Mucosa of rectum (tissue), 2 donors: ENCODE measurements around the gene NHERF2.

Experiments
- H3K27ac ChIP-seq, 2 donors: one replicate each; pipeline ENCODE4 v1.7.0; 2013; ENCODE audit warnings: inconsistent platforms in 2 of 2, low read depth in 2 of 2, low read length in 2 of 2
- H3K27me3 ChIP-seq, 2 donors: one replicate each; pipeline ENCODE4 v1.7.0; 2013; ENCODE audit warnings: low read length in 2 of 2; ENCODE audit not compliant: control insufficient read depth in 2 of 2, insufficient read depth in 2 of 2
- H3K36me3 ChIP-seq, 2 donors: one replicate each; pipeline ENCODE4 v1.7.0; 2013; ENCODE audit warnings: low read length in 2 of 2; ENCODE audit not compliant: control insufficient read depth in 2 of 2, insufficient read depth in 2 of 2
- H3K4me1 ChIP-seq, 2 donors: one replicate each; pipeline ENCODE4 v1.7.0; 2013; ENCODE audit warnings: low read length in 2 of 2, mild to moderate bottlenecking in 1 of 2; ENCODE audit not compliant: control insufficient read depth in 2 of 2, insufficient read depth in 2 of 2
- H3K4me3 ChIP-seq, 2 donors: one replicate each; pipeline ENCODE4 v1.7.0; 2013; ENCODE audit warnings: low read length in 2 of 2
- H3K9ac ChIP-seq, 2 donors: one replicate each; pipeline ENCODE4 v1.7.0; 2013; ENCODE audit warnings: low read length in 2 of 2, low read depth in 1 of 2, mild to moderate bottlenecking in 1 of 2
- H3K9me3 ChIP-seq, 2 donors: one replicate each; pipeline ENCODE4 v1.7.0; 2013; ENCODE audit warnings: low read length in 2 of 2; ENCODE audit not compliant: control insufficient read depth in 2 of 2
- donor health status: healthy.
- donor health status: Normal muscosa, but diverticular disease.

Gene NHERF2

GRCh38 chr16:1982991-1983543 lies 43.6 kb upstream of the NHERF2 start:
- peak overlapping the region; percentile 72 to 86 for H3K9ac ChIP-seq
- H3K27ac ChIP-seq: peak overlapping the region; percentile 96 to 98
- peaks cover 0 to 14% of the 10 kb centered on the region in 2 donors for H3K27me3 ChIP-seq
- H3K4me1 ChIP-seq: peaks cover 57 to 72% of the 10 kb centered on the region in 2 donors
- H3K4me3 ChIP-seq: peak overlapping the region; percentile 68 to 76
- H3K36me3 ChIP-seq: peaks cover 18 to 19% of the 10 kb centered on the region in 2 donors
- no peaks in the 10 kb centered on the region for H3K9me3 ChIP-seq

DNA sequence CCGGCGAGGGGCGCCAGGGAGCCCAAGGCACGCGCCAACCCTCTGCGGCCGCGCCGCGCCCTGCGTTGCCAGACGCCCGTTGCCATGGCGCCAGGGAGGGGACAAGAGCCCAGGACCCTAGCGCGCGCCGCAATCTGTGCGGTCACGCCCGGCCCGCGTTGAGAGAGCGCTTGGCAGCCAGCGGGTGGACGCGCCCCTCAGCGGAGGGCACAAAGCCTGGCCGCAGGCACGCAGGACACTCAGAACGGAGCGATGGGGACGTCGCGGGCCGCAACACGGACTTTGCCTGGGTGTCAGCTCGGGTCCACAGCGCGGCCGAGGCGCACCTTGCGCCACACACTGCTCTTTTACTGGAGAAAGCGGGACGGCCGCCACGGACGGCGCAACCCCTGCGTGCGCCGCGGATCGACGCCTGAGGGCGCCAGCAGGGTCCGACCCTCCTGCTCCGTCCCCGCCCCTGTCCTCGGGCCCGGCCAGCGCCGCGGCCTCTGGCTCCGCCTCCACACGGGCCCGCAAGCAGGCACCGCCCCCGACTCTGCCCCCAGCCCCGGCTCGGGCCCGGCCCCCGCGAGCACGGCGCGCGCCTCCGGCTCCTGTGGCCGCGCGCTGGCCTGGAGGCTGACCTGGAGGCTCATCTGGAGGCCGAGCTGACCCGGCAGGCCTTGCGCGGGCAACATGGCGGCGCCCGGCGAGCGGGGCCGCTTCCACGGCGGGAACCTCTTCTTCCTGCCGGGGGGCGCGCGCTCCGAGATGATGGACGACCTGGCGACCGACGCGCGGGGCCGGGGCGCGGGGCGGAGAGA lies 43.0 kb upstream of the NHERF2 start, which contains the start of gene GFER:
Gene GFER, plus strand, starts transcription at position 650 of the 803 bp plus-strand sequence. Its CDS starts 26 bp downstream, at position 676.
- peaks cover 54 to 68% of the 10 kb centered on the region in 2 donors for H3K4me1 ChIP-seq
- peak within 1 kb of the TSS; percentile 68 to 76 for H3K4me3 ChIP-seq
- H3K9ac ChIP-seq: peak within 1 kb of the TSS; percentile 79 to 86
- peaks cover 14 to 16% of the 10 kb centered on the region in 2 donors for H3K36me3 ChIP-seq
- no peaks in the 10 kb centered on the region for H3K9me3 ChIP-seq
- peaks cover 2 to 19% of the 10 kb centered on the region in 2 donors for H3K27me3 ChIP-seq
- H3K27ac ChIP-seq: peak within 1 kb of the TSS; percentile 96 to 98

GRCh38 chr16:1984347-1985225 lies 42.1 kb upstream of the NHERF2 start:
- H3K9ac ChIP-seq: peak overlapping the region; percentile 79 to 86
- H3K9me3 ChIP-seq: no peaks in the 10 kb centered on the region
- H3K27ac ChIP-seq: peak overlapping the region; percentile 96 to 98
- peaks cover 56 to 69% of the 10 kb centered on the region in 2 donors for H3K4me1 ChIP-seq
- peak overlapping the region; percentile 68 to 76 for H3K4me3 ChIP-seq
- H3K36me3 ChIP-seq: peaks cover 14 to 16% of the 10 kb centered on the region in 2 donors
- H3K27me3 ChIP-seq: peaks cover 10 to 26% of the 10 kb centered on the region in 2 donors

DNA sequence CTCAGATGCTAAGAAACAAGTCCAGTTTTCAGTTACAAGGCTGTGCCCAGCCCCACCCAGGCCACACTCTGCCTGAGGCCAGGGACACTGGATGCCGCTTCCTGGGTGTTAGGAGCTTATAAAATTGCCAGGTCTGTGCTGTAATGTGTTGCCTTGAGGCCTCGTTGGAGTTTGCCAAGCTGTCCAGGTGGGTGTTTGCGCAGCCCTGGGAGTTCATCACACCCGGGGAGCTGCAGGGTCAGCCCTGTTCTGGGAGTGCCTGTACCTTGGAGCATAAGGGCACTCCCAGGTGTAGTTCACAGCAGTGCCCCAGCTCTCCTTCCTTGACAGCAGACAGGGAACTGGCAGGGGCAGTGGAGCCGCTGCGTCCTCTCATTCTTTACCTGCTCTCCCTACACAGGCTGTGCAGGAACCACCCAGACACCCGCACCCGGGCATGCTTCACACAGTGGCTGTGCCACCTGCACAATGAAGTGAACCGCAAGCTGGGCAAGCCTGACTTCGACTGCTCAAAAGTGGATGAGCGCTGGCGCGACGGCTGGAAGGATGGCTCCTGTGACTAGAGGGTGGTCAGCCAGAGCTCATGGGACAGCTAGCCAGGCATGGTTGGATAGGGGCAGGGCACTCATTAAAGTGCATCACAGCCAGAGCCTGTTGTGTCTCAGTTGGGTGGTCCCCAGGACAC lies 41.1 kb upstream of the NHERF2 start:
- Histone ChIP-seq H3K4me3 (peak overlapping the region; percentile 68 to 76), H3K27ac (peak overlapping the region; percentile 96 to 98), H3K4me1 (peaks cover 53 to 62% of the 10 kb centered on the region in 2 donors), H3K27me3 (peaks cover 14 to 27% of the 10 kb centered on the region in 2 donors), H3K36me3 (peaks cover 14 to 16% of the 10 kb centered on the region in 2 donors), H3K9me3 (no peaks in the 10 kb centered on the region), H3K9ac (peak overlapping the region; percentile 79 to 86)

- Histone ChIP-seq H3K36me3 (peaks cover 14 to 16% of the 10 kb centered on the region in 2 donors), H3K4me1 (peaks cover 52 to 59% of the 10 kb centered on the region in 2 donors), H3K27ac (no peak overlapping the region), H3K4me3 (no peak overlapping the region), H3K9me3 (no peaks in the 10 kb centered on the region), H3K9ac (no peak overlapping the region), H3K27me3 (peaks cover 20% of the 10 kb centered on the region in 2 donors)
Measured at GRCh38 chr16:1987198-1987597, 39.5 kb upstream of the NHERF2 start.

GRCh38 chr16:1989209-1990100 lies 37.2 kb upstream of the NHERF2 start, which contains the start of gene SYNGR3:
Gene SYNGR3, plus strand, starts transcription at chr16:1989970. Its CDS starts 133 bp downstream, at chr16:1990103.
- peak within 1 kb of the TSS; percentile 47 to 75 for H3K9ac ChIP-seq
- peak within 1 kb of the TSS; percentile 4 to 32 for H3K27ac ChIP-seq
- peaks cover 37 to 45% of the 10 kb centered on the region in 2 donors for H3K4me1 ChIP-seq
- H3K27me3 ChIP-seq: peaks cover 20% of the 10 kb centered on the region in 2 donors
- H3K9me3 ChIP-seq: no peaks in the 10 kb centered on the region
- H3K4me3 ChIP-seq: peak within 1 kb of the TSS; percentile 45 to 61
- peaks cover 14 to 16% of the 10 kb centered on the region in 2 donors for H3K36me3 ChIP-seq

GRCh38 chr16:1990101-1990350 lies 36.7 kb upstream of the NHERF2 start:
- H3K9ac ChIP-seq: peak overlapping the region in 1 of 2 donors; percentile 75
- peaks cover 14 to 16% of the 10 kb centered on the region in 2 donors for H3K36me3 ChIP-seq
- H3K4me1 ChIP-seq: peaks cover 33 to 40% of the 10 kb centered on the region in 2 donors
- H3K27me3 ChIP-seq: peaks cover 20% of the 10 kb centered on the region in 2 donors
- no peaks in the 10 kb centered on the region for H3K9me3 ChIP-seq
- no peak overlapping the region for H3K4me3 ChIP-seq
- no peak overlapping the region for H3K27ac ChIP-seq

DNA sequence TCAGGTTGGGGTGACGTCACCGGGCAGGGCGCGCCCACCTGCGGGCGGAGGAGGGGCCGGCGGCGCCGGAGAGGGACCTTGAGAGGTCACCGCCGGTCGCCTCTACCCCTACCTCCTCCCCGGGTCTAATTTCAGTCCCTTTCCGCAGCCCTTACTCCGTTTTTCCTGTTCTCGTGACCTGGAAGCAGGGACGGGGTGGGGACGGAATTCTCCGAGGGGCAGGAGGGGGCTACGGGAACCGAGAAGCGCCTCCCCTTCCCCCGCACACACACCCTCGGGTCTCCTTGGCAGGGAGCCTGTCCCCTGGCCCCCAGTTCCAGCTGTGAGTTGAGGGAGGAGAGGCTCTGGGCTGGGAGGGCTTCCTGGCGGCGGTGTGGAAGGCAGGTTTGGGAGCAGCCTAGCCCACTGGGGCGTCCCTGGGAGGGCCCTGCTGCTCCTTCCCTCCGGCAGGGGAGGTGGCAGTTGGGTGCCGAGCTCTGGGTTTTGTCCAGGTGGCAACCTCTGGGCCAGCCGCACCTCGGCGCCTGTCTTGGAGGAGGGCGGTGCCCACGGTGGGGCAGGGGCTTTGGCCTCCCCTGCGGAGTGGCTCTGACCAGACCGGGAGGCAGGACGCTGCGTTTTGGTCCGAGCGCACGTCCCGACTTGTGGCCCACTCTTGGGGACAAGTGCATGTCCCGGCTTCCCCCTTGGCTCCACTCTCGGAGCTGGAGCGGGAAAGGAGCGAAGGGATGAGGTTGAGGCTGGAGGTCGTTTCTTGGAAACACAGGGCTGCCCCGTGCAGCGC lies 36.2 kb upstream of the NHERF2 start:
- Histone ChIP-seq H3K4me3 (peak overlapping the region; percentile 45 to 61), H3K4me1 (peaks cover 27 to 35% of the 10 kb centered on the region in 2 donors), H3K9ac (peak overlapping the region; percentile 47 to 75), H3K27ac (peak overlapping the region; percentile 4 to 32), H3K36me3 (peaks cover 14 to 16% of the 10 kb centered on the region in 2 donors), H3K27me3 (peaks cover 20% of the 10 kb centered on the region in 2 donors), H3K9me3 (no peaks in the 10 kb centered on the region)
